ENCODE data around the gene ETV6. TPM values are rescaled to one million over a fixed set of nuclear protein-coding genes. Genes with fewer than 3 reads are reported as not detected.

Gene ETV6
- total RNA-seq, 1 experiment from 2014 or later: 17.2 TPM

- BruUV-seq (replicated peaks): no TSS peak
- intact Hi-C loops (cut with micrococcal nuclease; ENCODE audit: unreplicated experiment): no loop called here
- CTCF ChIA-PET: no interaction called here
- in situ Hi-C loops (cut with HindIII; ENCODE audit: low pct_unique_long_range_greater_than_20kb, low sequenced_read_pairs): no loop called here
- POLR2A ChIA-PET: interaction anchor here (0.7 kb wide), 1 partner anchor 299 kb away, joined by 3 read pairs; no protein-coding TSS in a partner anchor
- H3K27me3 ChIP-seq (ENCODE audit: control insufficient read depth, insufficient read depth, low read length): no peaks in the 10 kb centered on the region
- ATAC-seq: no peak
- H3K9me3 ChIP-seq (ENCODE audit: control insufficient read depth, insufficient read depth, low read depth, low read length): no peaks in the 10 kb centered on the region
- no peak overlapping the region for H3K4me3 ChIP-seq (ENCODE audit: low read depth in 2 of 2, low read length in 2 of 2)
- H3K4me1 ChIP-seq (ENCODE audit: control insufficient read depth, insufficient read depth, low read length): no peaks in the 10 kb centered on the region
- H3K27ac ChIP-seq (ENCODE audit: low read length): no peak overlapping the region
- no peaks in the 10 kb centered on the region for H3K36me3 ChIP-seq (ENCODE audit: control insufficient read depth, insufficient read depth, low read length)
- DNase-seq (ENCODE audit: low read depth, low spot score): no peak
- TF ChIP-seq TCF7L2 (IDR thresholded peaks at IDR 0.05; ENCODE audit: low read depth, low read length) (no peak), SIN3A (IDR thresholded peaks at IDR 0.05; ENCODE audit: borderline replicate concordance, insufficient read depth, low read depth, low read length) (no peak), REST (IDR thresholded peaks at IDR 0.05; ENCODE audit: insufficient read depth in 1 of 2, low read depth in 2 of 2, low read length in 1 of 2) (no peak), POLR2AphosphoS5 (IDR thresholded peaks at IDR 0.05; ENCODE audit: low read depth, low read length) (no peak), CTCF (IDR thresholded peaks at IDR 0.05) (no peak)
Observed at GRCh38 chr12:11901701-11902524, 252.4 kb downstream of the ETV6 start.

GRCh38 chr12:11902525-11902875, 253.0 kb downstream of the ETV6 start:
- Histone ChIP-seq H3K9me3 (ENCODE audit: control insufficient read depth, insufficient read depth, low read depth, low read length) (no peaks in the 10 kb centered on the region), H3K36me3 (ENCODE audit: control insufficient read depth, insufficient read depth, low read length) (no peaks in the 10 kb centered on the region), H3K27ac (ENCODE audit: low read length) (no peak overlapping the region), H3K4me3 (ENCODE audit: low read depth in 2 of 2, low read length in 2 of 2) (no peak overlapping the region), H3K4me1 (ENCODE audit: control insufficient read depth, insufficient read depth, low read length) (no peaks in the 10 kb centered on the region), H3K27me3 (ENCODE audit: control insufficient read depth, insufficient read depth, low read length) (no peaks in the 10 kb centered on the region)
- TF ChIP-seq REST (IDR thresholded peaks at IDR 0.05; ENCODE audit: insufficient read depth in 1 of 2, low read depth in 2 of 2, low read length in 1 of 2): no peak
- no peak for TF ChIP-seq TCF7L2 (IDR thresholded peaks at IDR 0.05; ENCODE audit: low read depth, low read length)
- TF ChIP-seq SIN3A (IDR thresholded peaks at IDR 0.05; ENCODE audit: borderline replicate concordance, insufficient read depth, low read depth, low read length): no peak
- TF ChIP-seq CTCF (IDR thresholded peaks at IDR 0.05): no peak
- no peak for TF ChIP-seq POLR2AphosphoS5 (IDR thresholded peaks at IDR 0.05; ENCODE audit: low read depth, low read length)
- CTCF ChIA-PET: no interaction called here
- BruUV-seq (replicated peaks): no TSS peak
- in situ Hi-C loops (cut with HindIII; ENCODE audit: low pct_unique_long_range_greater_than_20kb, low sequenced_read_pairs): no loop called here
- intact Hi-C loops (cut with micrococcal nuclease; ENCODE audit: unreplicated experiment): no loop called here
- POLR2A ChIA-PET: no interaction called here
- DNase-seq (ENCODE audit: low read depth, low spot score) (no peak), ATAC-seq (no peak)

Data from Panc1 (cell line).